HCT116 (cell line): ENCODE data around the gene CRISPLD2. TPM values are rescaled to one million over a fixed set of nuclear protein-coding genes. Genes with fewer than 3 reads are reported as not detected.

Source experiments
- ATAC-seq: fragments of 200-7000 bp; cut with Tn5 transposase; 2 replicates; pipeline ENCODE4 v1.9.1; 2020; ENCODE audit warnings: mild to moderate bottlenecking, moderate library complexity
- BruUV-seq: library from RNA; stranded (reverse); fragments of 400-500 nt; replicated peaks from 2 replicates; lab custom pipeline; 2021; lab: Mats Ljungman, UMichigan
- CTCF ChIA-PET: fragments of 300-600 bp; sonication (Branson Sonifier 250); formaldehyde crosslinking; loops from one replicate; lab custom pipeline; 2021; ENCODE audit warnings: antibody characterized with exemption; lab: Charles Lee
- POLR2A ChIA-PET: fragments of 300-600, 350-600 bp; sonication (Branson Sonifier 250); formaldehyde crosslinking; loops from one replicate; lab custom pipeline; 2021; ENCODE audit warnings: antibody characterized with exemption; lab: Charles Lee
- RAD21 ChIA-PET, 2 experiments: fragments of 300-600 bp; sonication (Branson Sonifier 250); formaldehyde crosslinking; loops; one replicate each; lab custom pipeline; 2023; ENCODE audit warnings: low total read pairs in 2 of 2; ENCODE audit not compliant: uncharacterized antibody in 2 of 2, unreplicated experiment in 2 of 2, low non-redundant PET in 1 of 2; lab: Charles Lee
- DNase-seq: peaks from one replicate; pipeline ENCODE4 v3.0.0-alpha.2; 2010; ENCODE audit warnings: low read depth, low spot score
- H2AFZ ChIP-seq: fragments of 200-600 bp; shearing (Covaris generic), sonication (generic); 2 replicates; pipeline ENCODE4 v1.6.1; 2017; ENCODE audit warnings: low read depth, mixed run types, mixed read lengths, antibody characterized with exemption, low read length; ENCODE audit not compliant: poor library complexity, severe bottlenecking
- H3K27ac ChIP-seq: 2 replicates; pipeline ENCODE4 v1.5.1; 2012; ENCODE audit warnings: low read depth, low read length
- H3K27me3 ChIP-seq: fragments of 200-600 bp; sonication (generic); 2 replicates; pipeline ENCODE4 v1.6.1; 2016; ENCODE audit warnings: mixed run types, low read length, mixed read lengths; ENCODE audit not compliant: insufficient read depth
- H3K36me3 ChIP-seq, 2 experiments: fragments of 200-500 bp in 1 of 2; fragments of 200-600 bp in 1 of 2; sonication (Bioruptor generic) in 1 of 2; sonication (generic) in 1 of 2; 2 replicates each; pipeline versions ENCODE4 v1.5.1 to v1.6.1; 2014 to 2016; ENCODE audit warnings: low read length in 2 of 2, inconsistent platforms in 1 of 2, mixed read lengths in 1 of 2, mixed run types in 1 of 2; ENCODE audit not compliant: insufficient read depth in 2 of 2, control insufficient read depth in 1 of 2
- H3K4me1 ChIP-seq, 2 experiments: fragments of 200-600 bp in 1 of 2; sonication (generic) in 1 of 2; 2 replicates each; pipeline versions ENCODE4 v1.5.1 to v1.6.1; 2012 to 2017; ENCODE audit warnings: low read length in 2 of 2, inconsistent platforms in 1 of 2, mild to moderate bottlenecking in 1 of 2, mixed read lengths in 1 of 2, mixed run types in 1 of 2, moderate library complexity in 1 of 2; ENCODE audit not compliant: insufficient read depth in 2 of 2, control insufficient read depth in 1 of 2
- H3K4me2 ChIP-seq: fragments of 200-600 bp; sonication (generic); 2 replicates; pipeline ENCODE4 v1.6.1; 2017; ENCODE audit warnings: mixed run types, low read length, mixed read lengths
- H3K4me3 ChIP-seq, 2 experiments: fragments of 200-600 bp in 1 of 2; sonication (generic) in 1 of 2; replicated peaks in 1 of 2; 2 replicates each; pipeline ENCODE4 v1.5.1; 2011 to 2016; ENCODE audit warnings: low read length in 2 of 2, control low read depth in 1 of 2, low read depth in 1 of 2, mild to moderate bottlenecking in 1 of 2, mixed read lengths in 1 of 2, mixed run types in 1 of 2
- H3K79me2 ChIP-seq: fragments of 200-600 bp; sonication (generic); 2 replicates; pipeline ENCODE4 v1.6.1; 2017; ENCODE audit warnings: mild to moderate bottlenecking, mixed run types, low read length, moderate library complexity, mixed read lengths; ENCODE audit not compliant: insufficient read depth
- H3K9ac ChIP-seq: fragments of 200-600 bp; sonication (generic); 2 replicates; pipeline ENCODE4 v1.6.1; 2016; ENCODE audit warnings: low read length, mixed read lengths
- H3K9me2 ChIP-seq: fragments of 200-600 bp; sonication (generic), shearing (Covaris generic); 2 replicates; pipeline ENCODE4 v1.6.1; 2017; ENCODE audit warnings: mixed run types, mild to moderate bottlenecking, moderate library complexity; ENCODE audit not compliant: insufficient read depth
- H3K9me3 ChIP-seq, 2 experiments: fragments of 200-500 bp in 1 of 2; fragments of 200-600 bp in 1 of 2; sonication (Bioruptor generic) in 1 of 2; sonication (generic) in 1 of 2; 2 replicates each; pipeline ENCODE4 v1.6.1; 2014 to 2017; ENCODE audit warnings: low read length in 2 of 2, mixed read lengths in 2 of 2, inconsistent platforms in 1 of 2, low read depth in 1 of 2, mild to moderate bottlenecking in 1 of 2, mixed run types in 1 of 2, moderate library complexity in 1 of 2; ENCODE audit not compliant: control insufficient read depth in 1 of 2, insufficient read depth in 1 of 2
- H4K20me1 ChIP-seq: fragments of 200-600 bp; sonication (generic), shearing (Covaris generic); 2 replicates; pipeline ENCODE4 v1.6.1; 2017; ENCODE audit warnings: mixed run types, mild to moderate bottlenecking, moderate library complexity; ENCODE audit not compliant: insufficient read depth
- ATF3 ChIP-seq: IDR thresholded peaks from 2 replicates; pipeline ENCODE4 v1.6.1; 2012
- CBX3 ChIP-seq: IDR thresholded peaks from 2 replicates; pipeline ENCODE4 v1.6.1; 2012; ENCODE audit warnings: low read depth
- CEBPB ChIP-seq: IDR thresholded peaks from 2 replicates; pipeline ENCODE4 v1.6.1; 2012; ENCODE audit warnings: low read depth
- ELF1 ChIP-seq: IDR thresholded peaks from 2 replicates; pipeline ENCODE4 v1.6.1; 2012; ENCODE audit warnings: low read depth, borderline replicate concordance
- EZH2 ChIP-seq: fragments of 200-600 bp; sonication (generic); IDR thresholded peaks from 2 replicates; pipeline ENCODE4 v1.6.1; 2017; ENCODE audit warnings: antibody characterized with exemption, mixed run types
- FOSL1 ChIP-seq: IDR thresholded peaks from 2 replicates; pipeline ENCODE4 v1.6.1; 2012; ENCODE audit warnings: low read depth
- MAX ChIP-seq: IDR thresholded peaks from 2 replicates; pipeline ENCODE4 v1.6.1; 2012
- POLR2A ChIP-seq: IDR thresholded peaks from 2 replicates; pipeline ENCODE4 v1.7.0; 2011; ENCODE audit warnings: borderline replicate concordance; ENCODE audit not compliant: insufficient read depth, insufficient read length; ENCODE audit errors: extremely low read depth
- RAD21 ChIP-seq: IDR thresholded peaks from 2 replicates; pipeline ENCODE4 v1.6.1; 2012; ENCODE audit warnings: low read depth, mild to moderate bottlenecking
- SIN3A ChIP-seq: IDR thresholded peaks from 2 replicates; pipeline ENCODE4 v1.6.1; 2012; ENCODE audit warnings: low read depth
- SP1 ChIP-seq: IDR thresholded peaks from 2 replicates; pipeline ENCODE4 v1.6.1; 2012; ENCODE audit warnings: low read depth
- SRF ChIP-seq: IDR thresholded peaks from 2 replicates; pipeline ENCODE4 v1.6.1; 2012; ENCODE audit warnings: low read depth
- TCF7L2 ChIP-seq: IDR thresholded peaks from 2 replicates; pipeline ENCODE4 v1.7.0; 2011; ENCODE audit warnings: borderline replicate concordance, inconsistent platforms; ENCODE audit not compliant: insufficient read depth, insufficient read length; ENCODE audit errors: extremely low read depth
- YY1 ChIP-seq: IDR thresholded peaks from 2 replicates; pipeline ENCODE4 v1.6.1; 2011; ENCODE audit warnings: low read length, low read depth, moderate library complexity, mild to moderate bottlenecking; ENCODE audit not compliant: insufficient replicate concordance; ENCODE audit errors: extremely low read depth
- ZNF274 ChIP-seq: fragments of 200-500 bp; sonication (Bioruptor generic); IDR thresholded peaks from 2 replicates; pipeline ENCODE4 v1.6.1; 2014; ENCODE audit warnings: mild to moderate bottlenecking, low read depth, low read length, inconsistent platforms
- intact Hi-C: fragments of 100-400 bp; cut with micrococcal nuclease; formaldehyde crosslinking; loops from 2 replicates; pipeline ENCODE4 v1.10.0; 2022
- total RNA-seq: library from RNA; stranded (reverse); gene quantifications from one replicate; pipeline ENCODE4 v1.2.1, GENCODE V29; 2021; ENCODE audit not compliant: unreplicated experiment

CRISPLD2 gene
- total RNA-seq, 1 experiment from 2014 or later: 4.6 TPM

GRCh38 chr16:84948851-84949610, 129.2 kb downstream of the CRISPLD2 start:
- no peak overlapping the region for H3K27ac ChIP-seq
- no peaks in the 10 kb centered on the region for H4K20me1 ChIP-seq
- DNase-seq (no peak), ATAC-seq (no peak)
- H3K9me2 ChIP-seq: no peaks in the 10 kb centered on the region
- H3K4me2 ChIP-seq: no peak overlapping the region
- no peaks in the 10 kb centered on the region for H3K27me3 ChIP-seq
- no peak for TF ChIP-seq POLR2A
- TF ChIP-seq CBX3: no peak
- TF ChIP-seq MAX: no peak
- no peak for TF ChIP-seq SIN3A
- no peak for TF ChIP-seq SP1
- TF ChIP-seq FOSL1: no peak
- TF ChIP-seq RAD21: no peak
- no peak for TF ChIP-seq TCF7L2
- no peak for TF ChIP-seq ELF1
- TF ChIP-seq YY1: no peak
- TF ChIP-seq SRF: no peak
- no peak for TF ChIP-seq EZH2
- no peak for TF ChIP-seq ZNF274
- TF ChIP-seq ATF3: no peak
- no peak for TF ChIP-seq CEBPB
- ChIA-PET RAD21 (no interaction called here), POLR2A (no interaction called here), CTCF (no interaction called here)
- H3K4me3 ChIP-seq: no peak overlapping the region
- no peaks in the 10 kb centered on the region for H3K36me3 ChIP-seq
- intact Hi-C loops: no loop called here
- H3K79me2 ChIP-seq: no peaks in the 10 kb centered on the region
- H3K9ac ChIP-seq: no peak overlapping the region
- no peak overlapping the region for H2AFZ ChIP-seq
- H3K4me1 ChIP-seq: peaks cover 0 to 3% of the 10 kb centered on the region in 2 experiments; a peak in 1 of 4 replicates
- no peaks in the 10 kb centered on the region for H3K9me3 ChIP-seq
- BruUV-seq: no TSS peak
